ENCODE measurements around the gene DZIP3. TPM values are rescaled to one million over a fixed set of nuclear protein-coding genes. Genes with fewer than 3 reads are reported as not detected.
"Not testable (repeated sequence)": the region's sequence is repeated elsewhere in the genome, so short reads cannot be mapped to it uniquely, and the experiment has no call there.

The DZIP3 gene
- total RNA-seq, 4 donors from 2014 or later = 2.0 to 4.5 (median 2.8) TPM

- H3K4me3 ChIP-seq (ENCODE audit: low read depth, poor library complexity, severe bottlenecking) = no peak overlapping the region
- 96 to 100% methylated on average over 1 of the region's 1 CpG for WGBS, 2 donors
- no peak for DNase-seq (ENCODE audit: low spot score in 2 of 2)
- TF ChIP-seq POLR2A (IDR thresholded peaks at IDR 0.05) = no peak
- no peak for TF ChIP-seq CTCF (IDR thresholded peaks at IDR 0.05)
- intact Hi-C loops (cut with DNase I; ENCODE audit: low total_unique reads) = no loop called here
These were observed 21.1 kb downstream of the DZIP3 start for GRCh38 chr3:108610651-108611050.

GRCh38 chr3:108616090-108616489 is 26.6 kb downstream of the DZIP3 start:
- H3K4me3 ChIP-seq (ENCODE audit: low read depth, poor library complexity, severe bottlenecking); intact Hi-C loops (cut with DNase I; ENCODE audit: low total_unique reads); DNase-seq (ENCODE audit: low spot score in 2 of 2): not testable (repeated sequence)
- 97 to 98% methylated on average over 8 of the region's 8 CpGs for WGBS, 2 donors

- intact Hi-C loops (cut with DNase I; ENCODE audit: low total_unique reads) = no loop called here
- no peak for TF ChIP-seq CTCF (IDR thresholded peaks at IDR 0.05)
- TF ChIP-seq POLR2A (IDR thresholded peaks at IDR 0.05) = no peak
- DNase-seq (ENCODE audit: low spot score in 2 of 2) = no peak
- H3K4me3 ChIP-seq (ENCODE audit: low read depth, poor library complexity, severe bottlenecking) = no peak overlapping the region
- WGBS, 2 donors = 57 to 69% methylated on average over 1 of the region's 1 CpG
These were observed 30.7 kb downstream of the DZIP3 start for GRCh38 chr3:108620250-108620649.

- WGBS, 2 donors = 78 to 79% methylated on average over 3 of the region's 3 CpGs
- intact Hi-C loops (cut with DNase I; ENCODE audit: low total_unique reads) = no loop called here
- no peak overlapping the region for H3K4me3 ChIP-seq (ENCODE audit: low read depth, poor library complexity, severe bottlenecking)
- TF ChIP-seq CTCF (IDR thresholded peaks at IDR 0.05) (no peak), POLR2A (IDR thresholded peaks at IDR 0.05) (no peak)
- DNase-seq (ENCODE audit: low spot score in 2 of 2) = no peak
These were observed 34.0 kb downstream of the DZIP3 start for GRCh38 chr3:108623504-108623903.

- intact Hi-C loops (cut with DNase I; ENCODE audit: low total_unique reads) = no loop called here
- TF ChIP-seq CTCF (IDR thresholded peaks at IDR 0.05) (no peak), POLR2A (IDR thresholded peaks at IDR 0.05) (no peak)
- WGBS, 2 donors = 95 to 96% methylated on average over 1 of the region's 1 CpG
- DNase-seq (ENCODE audit: low spot score in 2 of 2) = no peak
- H3K4me3 ChIP-seq (ENCODE audit: low read depth, poor library complexity, severe bottlenecking) = no peak overlapping the region
These were observed 40.5 kb downstream of the DZIP3 start for GRCh38 chr3:108629974-108630373.

- no peak overlapping the region for H3K4me3 ChIP-seq (ENCODE audit: low read depth, poor library complexity, severe bottlenecking)
- intact Hi-C loops (cut with DNase I; ENCODE audit: low total_unique reads) = no loop called here
- TF ChIP-seq CTCF (IDR thresholded peaks at IDR 0.05) (no peak), POLR2A (IDR thresholded peaks at IDR 0.05) (no peak)
- 87 to 94% methylated on average over 3 of the region's 3 CpGs for WGBS, 2 donors
- no peak for DNase-seq (ENCODE audit: low spot score in 2 of 2)
These were observed 53.0 kb downstream of the DZIP3 start for GRCh38 chr3:108642526-108642925.

Data from lower leg skin (tissue), 4 donors.